Activated CD8-positive, alpha-beta memory T cell treated with anti-CD3 and anti-CD28 coated beads, Interleukin-2, amount 50 U/mL, for 24 hours (primary cell): ENCODE results near the gene GORAB.

ENCODE experiments used
- DNase-seq: peaks from one replicate; pipeline ENCODE4 v3.0.0-alpha.2; 2020; ENCODE audit errors: extremely low read depth

The GORAB gene

GRCh38 chr1:170538687-170539086 lies 6.7 kb downstream of the GORAB start:
- no peak for DNase-seq

GRCh38 chr1:170539154-170539553 lies 7.2 kb downstream of the GORAB start:
- DNase-seq: no peak

- DNase-seq: no peak
These were observed 12.7 kb downstream of the GORAB start for GRCh38 chr1:170544624-170545023.

GRCh38 chr1:170545476-170545875 lies 13.5 kb downstream of the GORAB start:
- no peak for DNase-seq

- no peak for DNase-seq
These were observed 15.3 kb downstream of the GORAB start for GRCh38 chr1:170547255-170547654.

- DNase-seq: no peak
These were observed 16.5 kb downstream of the GORAB start for GRCh38 chr1:170548497-170548896.

GRCh38 chr1:170555370-170555769 lies 23.4 kb downstream of the GORAB start:
- no peak for DNase-seq

- no peak for DNase-seq
These were observed 25.0 kb downstream of the GORAB start for GRCh38 chr1:170556917-170557316.

GRCh38 chr1:170558731-170559130 lies 26.8 kb downstream of the GORAB start:
- no peak for DNase-seq

- DNase-seq: no peak
These were observed 27.2 kb downstream of the GORAB start for GRCh38 chr1:170559166-170559565.

GRCh38 chr1:170560681-170561285 lies 28.8 kb downstream of the GORAB start:
- DNase-seq: no peak

GRCh38 chr1:170562646-170563338 lies 30.8 kb downstream of the GORAB start:
- no peak for DNase-seq

- DNase-seq: no peak
These were observed 35.2 kb downstream of the GORAB start for GRCh38 chr1:170567214-170567613.

- DNase-seq: no peak
These were observed 36.2 kb downstream of the GORAB start for GRCh38 chr1:170568197-170568596.

- DNase-seq: no peak
These were observed 45.0 kb downstream of the GORAB start for GRCh38 chr1:170576980-170577379.

GRCh38 chr1:170578359-170578758 lies 46.4 kb downstream of the GORAB start:
- no peak for DNase-seq

GRCh38 chr1:170580636-170581440 lies 48.9 kb downstream of the GORAB start:
- no peak for DNase-seq

GRCh38 chr1:170583186-170583585 lies 51.2 kb downstream of the GORAB start:
- no peak for DNase-seq

GRCh38 chr1:170586321-170587252 lies 54.6 kb downstream of the GORAB start:
- DNase-seq: no peak

- DNase-seq: no peak
These were observed 55.3 kb downstream of the GORAB start for GRCh38 chr1:170587253-170587593.

GRCh38 chr1:170590921-170591705 lies 59.1 kb downstream of the GORAB start:
- no peak for DNase-seq
